ENCODE results near the gene SLC22A7.
"Not testable (repeated sequence)": the region's sequence is repeated elsewhere in the genome, so short reads cannot be mapped to it uniquely, and the experiment has no call there.

The SLC22A7 gene

GRCh38 chr6:43296780-43297497 lies 1.1 kb upstream of the SLC22A7 start:
- DNase-seq (ENCODE audit: low read depth, low spot score), result no peak
- H3K4me3 ChIP-seq (ENCODE audit: low read length), result no peak overlapping the region

- H3K4me3 ChIP-seq (ENCODE audit: low read length), result no peak overlapping the region
- DNase-seq (ENCODE audit: low read depth, low spot score), result no peak
Observed at GRCh38 chr6:43298565-43299337, 691 bp downstream of the SLC22A7 start.

- H3K4me3 ChIP-seq (ENCODE audit: low read length), result no peak overlapping the region
- no peak for DNase-seq (ENCODE audit: low read depth, low spot score)
Observed at GRCh38 chr6:43299338-43300293, 1.6 kb downstream of the SLC22A7 start.

- DNase-seq (ENCODE audit: low read depth, low spot score), result no peak
- no peak overlapping the region for H3K4me3 ChIP-seq (ENCODE audit: low read length)
Observed at GRCh38 chr6:43301081-43301870, 3.2 kb downstream of the SLC22A7 start.

- no peak for DNase-seq (ENCODE audit: low read depth, low spot score)
- no peak overlapping the region for H3K4me3 ChIP-seq (ENCODE audit: low read length)
Observed at GRCh38 chr6:43302126-43302525, 4.1 kb downstream of the SLC22A7 start.

DNA sequence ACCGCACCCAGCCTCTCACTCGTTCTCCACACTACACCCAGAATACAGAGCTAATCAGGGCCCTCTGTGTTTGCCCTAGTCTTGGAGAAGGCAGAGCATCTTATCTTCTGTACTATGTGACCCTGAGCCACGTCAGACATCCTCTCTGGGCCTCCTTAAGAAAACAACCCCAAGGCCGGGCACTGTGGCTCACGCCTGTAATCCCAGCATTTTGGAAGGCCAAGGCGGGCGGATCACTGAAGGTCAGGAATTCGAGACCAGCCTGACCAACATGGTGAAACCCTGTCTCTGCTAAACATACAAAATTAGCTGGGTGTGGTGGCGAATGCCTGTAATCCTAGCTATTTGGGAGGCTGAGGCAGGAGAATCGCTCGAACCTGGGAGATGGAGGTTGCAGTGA lies 4.9 kb downstream of the SLC22A7 start:
- not testable (repeated sequence) for DNase-seq (ENCODE audit: low read depth, low spot score); H3K4me3 ChIP-seq (ENCODE audit: low read length)

- H3K4me3 ChIP-seq (ENCODE audit: low read length), result no peak overlapping the region
- DNase-seq (ENCODE audit: low read depth, low spot score), result no peak
Observed at GRCh38 chr6:43303751-43304331, 5.8 kb downstream of the SLC22A7 start.

DNA sequence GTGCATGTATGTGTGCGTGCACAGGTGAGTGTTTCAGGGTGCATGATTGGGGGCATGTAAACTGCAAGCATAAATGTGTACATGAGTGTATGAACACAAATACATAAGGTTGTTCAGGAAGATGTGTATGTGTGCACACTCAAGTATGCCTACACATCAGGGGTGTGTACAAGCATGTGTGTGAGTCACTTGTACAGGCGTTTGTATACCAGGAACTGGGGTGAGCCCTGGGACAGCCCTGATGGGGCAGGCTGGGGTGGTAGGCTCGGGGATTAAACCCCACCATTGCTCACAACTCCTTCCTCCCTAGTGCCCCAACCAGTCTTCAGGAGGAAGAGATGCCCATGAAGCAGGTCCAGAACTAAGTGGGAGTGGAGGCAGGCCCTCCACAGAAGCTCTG lies 6.3 kb downstream of the SLC22A7 start:
- no peak for DNase-seq (ENCODE audit: low read depth, low spot score)
- no peak overlapping the region for H3K4me3 ChIP-seq (ENCODE audit: low read length)

DNA sequence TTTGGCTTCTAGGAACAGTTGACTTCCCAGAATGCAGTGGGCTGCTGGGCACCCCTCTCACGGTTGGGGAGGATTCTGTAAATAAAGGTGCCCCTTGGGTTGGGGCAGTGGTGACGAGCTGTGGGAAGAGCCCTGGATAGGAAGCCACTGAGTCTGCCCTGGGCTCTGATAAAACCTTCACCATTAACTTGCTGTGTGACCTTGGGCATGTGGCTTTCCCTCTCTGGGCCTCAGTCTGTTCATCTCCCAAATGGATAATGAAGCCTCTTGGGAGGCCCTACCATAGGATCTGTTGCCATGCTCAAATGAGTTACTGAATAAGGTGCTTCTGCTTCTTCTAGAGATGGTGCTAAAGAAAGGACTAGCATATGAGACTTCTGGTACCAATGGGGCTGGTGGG lies 6.8 kb downstream of the SLC22A7 start:
- DNase-seq (ENCODE audit: low read depth, low spot score), result no peak
- no peak overlapping the region for H3K4me3 ChIP-seq (ENCODE audit: low read length)

- no peak for DNase-seq (ENCODE audit: low read depth, low spot score)
- H3K4me3 ChIP-seq (ENCODE audit: low read length), result no peak overlapping the region
Observed at GRCh38 chr6:43306086-43306485, 8.0 kb downstream of the SLC22A7 start.

DNA sequence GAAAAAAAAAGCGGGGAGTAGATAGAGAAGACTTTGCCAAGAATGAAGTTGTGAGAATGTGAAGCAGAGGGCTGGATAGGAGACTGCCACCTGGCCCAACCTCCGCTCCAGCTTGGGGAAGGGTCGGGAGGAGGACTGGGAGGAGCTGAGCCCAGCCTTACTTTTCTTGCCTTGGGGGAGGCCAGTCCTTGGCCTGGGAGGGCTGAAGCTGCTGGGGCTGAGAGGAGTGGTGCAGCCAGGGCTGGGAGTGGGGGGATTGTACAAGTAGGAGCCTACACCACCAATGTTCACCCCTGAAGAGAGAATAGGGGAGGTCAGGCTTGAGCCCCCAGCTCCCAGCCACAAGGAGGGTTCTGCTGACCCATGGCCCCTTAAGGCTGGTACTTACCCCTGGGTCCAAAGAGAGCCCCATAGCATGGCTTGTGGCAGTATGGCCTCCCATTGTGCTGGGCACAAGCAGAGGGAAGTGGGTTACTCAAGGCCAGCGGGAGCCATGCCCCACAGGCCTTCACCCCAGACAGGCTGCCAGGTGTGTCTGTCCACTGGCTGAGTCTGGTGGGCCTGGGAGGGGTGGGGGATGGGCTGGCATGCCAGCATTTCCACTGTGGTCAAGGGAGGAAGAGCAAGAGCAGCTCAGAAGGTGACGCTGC lies 9.5 kb downstream of the SLC22A7 start:
- no peak overlapping the region for H3K4me3 ChIP-seq (ENCODE audit: low read length)
- no peak for DNase-seq (ENCODE audit: low read depth, low spot score)

GRCh38 chr6:43308101-43308989 lies 10.3 kb downstream of the SLC22A7 start, which contains the start of gene CRIP3:
Gene CRIP3, minus strand, starts transcription at chr6:43308826. Its CDS starts 34 bp downstream, at chr6:43308792.
- DNase-seq (ENCODE audit: low read depth, low spot score), result no peak
- H3K4me3 ChIP-seq (ENCODE audit: low read length), result no peak within 1 kb of the TSS

DNA sequence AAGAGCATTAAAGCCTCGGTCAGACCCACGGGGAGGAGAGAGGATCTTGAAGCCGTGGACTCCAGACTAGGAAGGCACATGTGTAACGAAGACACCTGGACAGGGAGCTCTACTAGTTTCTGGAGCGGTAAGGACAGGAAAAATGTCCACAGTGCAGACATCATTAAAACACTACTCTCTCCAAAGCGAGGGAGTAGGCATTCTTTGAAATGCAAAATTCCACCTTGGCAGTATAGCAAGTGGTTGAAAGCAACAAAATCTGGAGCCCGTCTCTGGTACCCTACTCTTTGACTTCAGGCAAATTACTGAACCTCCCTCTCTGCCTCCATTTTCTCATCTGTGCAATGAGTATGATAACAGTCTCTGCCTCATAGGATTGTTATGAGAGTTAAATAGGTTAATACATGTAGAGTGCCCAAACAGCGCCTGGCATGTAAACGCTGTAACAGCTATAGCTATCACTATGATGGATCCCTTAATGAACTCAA lies 11.0 kb downstream of the SLC22A7 start:
- DNase-seq (ENCODE audit: low read depth, low spot score), result no peak
- H3K4me3 ChIP-seq (ENCODE audit: low read length), result no peak overlapping the region

DNA sequence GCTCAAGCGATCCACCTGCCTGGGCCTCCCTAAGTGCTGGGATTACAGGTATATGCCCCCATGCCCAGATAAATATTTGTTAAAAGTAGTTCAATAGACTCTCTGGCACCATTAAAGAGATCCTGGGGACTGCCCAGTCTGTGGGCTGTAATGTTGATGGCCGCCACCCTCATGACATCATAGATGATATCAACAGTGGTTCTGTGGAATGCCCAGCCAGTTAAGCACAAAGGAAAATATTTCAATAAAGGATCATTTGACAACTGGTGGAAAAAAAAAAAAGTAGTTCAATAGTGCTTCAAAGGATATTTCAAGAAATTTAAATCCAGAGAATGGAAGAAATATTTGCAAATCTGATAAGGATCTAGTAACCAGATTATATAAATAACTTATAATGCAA lies 12.1 kb downstream of the SLC22A7 start:
- DNase-seq (ENCODE audit: low read depth, low spot score), result no peak
- H3K4me3 ChIP-seq (ENCODE audit: low read length), result no peak overlapping the region

- no peak for DNase-seq (ENCODE audit: low read depth, low spot score)
- no peak overlapping the region for H3K4me3 ChIP-seq (ENCODE audit: low read length)
Observed at GRCh38 chr6:43310624-43311023, 12.6 kb downstream of the SLC22A7 start.

DNA sequence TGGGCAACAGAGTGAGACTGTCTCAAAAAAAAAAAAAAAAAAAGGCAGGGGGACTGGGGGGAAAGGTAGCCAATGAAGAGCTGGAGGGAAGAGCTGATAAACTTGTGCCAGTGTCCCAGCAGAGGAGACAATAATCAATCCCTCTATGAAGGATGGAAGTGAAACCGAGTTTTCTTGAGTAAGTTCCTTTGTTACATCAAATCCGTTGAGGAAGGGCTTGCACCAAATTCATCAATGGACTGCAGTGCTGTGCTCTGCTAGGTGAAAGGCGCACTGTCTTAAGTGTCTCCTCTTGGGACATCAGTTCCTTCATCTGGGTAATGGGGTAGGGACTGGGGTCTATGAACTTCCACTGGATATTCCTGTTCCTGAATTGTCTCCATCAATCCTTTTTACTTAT lies 13.6 kb downstream of the SLC22A7 start:
- DNase-seq (ENCODE audit: low read depth, low spot score), result no peak
- no peak overlapping the region for H3K4me3 ChIP-seq (ENCODE audit: low read length)

DNA sequence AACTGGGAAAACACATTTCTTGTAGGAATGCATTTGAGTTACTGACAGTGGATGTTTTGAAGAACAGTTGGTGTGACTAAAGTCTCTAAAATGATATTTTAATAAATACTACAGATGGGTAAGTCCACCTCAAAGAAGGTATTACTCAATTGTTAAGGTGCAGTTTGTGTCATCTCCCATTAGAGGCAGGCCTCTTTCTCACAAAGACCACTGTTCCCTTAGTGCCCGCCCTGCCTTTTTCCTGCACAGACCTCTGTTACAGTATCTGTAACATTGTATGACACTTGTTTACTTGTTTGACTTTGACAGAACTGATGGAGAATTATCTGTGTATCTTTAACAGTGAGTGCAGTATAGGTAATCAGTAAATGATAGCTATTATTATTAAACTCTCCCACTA lies 15.8 kb downstream of the SLC22A7 start:
- no peak overlapping the region for H3K4me3 ChIP-seq (ENCODE audit: low read length)
- DNase-seq (ENCODE audit: low read depth, low spot score), result no peak
